Right atrium auricular region (tissue), 2 donors: Measurements from ENCODE around the gene FHIT. TPM values are rescaled to one million over a fixed set of nuclear protein-coding genes. Genes with fewer than 3 reads are reported as not detected.

Experiments
- DNase-seq: peaks from one replicate; pipeline ENCODE4 v3.0.0-alpha.2; 2019; ENCODE audit warnings: low spot score
- H3K27ac ChIP-seq, 2 donors: fragments of 200-600 bp; sonication (generic); 1 replicate in 1 of 2; 2 replicates in 1 of 2; pipeline ENCODE4 v1.5.1; 2016 to 2019
- H3K27me3 ChIP-seq, 2 donors: fragments of 200-600 bp; sonication (generic); one replicate each; pipeline versions ENCODE4 v1.5.1 to v1.6.0; 2017 to 2019
- H3K36me3 ChIP-seq: fragments of 200-600 bp; sonication (generic); one replicate; pipeline ENCODE4 v1.5.1; 2016
- H3K4me1 ChIP-seq, 2 donors: fragments of 200-600 bp; sonication (generic); one replicate each; pipeline versions ENCODE4 v1.5.1 to v1.6.0; 2017 to 2019
- H3K4me3 ChIP-seq, 2 donors: fragments of 200-600 bp; sonication (generic); 1 replicate in 1 of 2; 2 replicates in 1 of 2; pipeline ENCODE4 v1.5.1; 2017 to 2019; ENCODE audit warnings: mild to moderate bottlenecking in 1 of 2, moderate library complexity in 1 of 2
- H3K9me3 ChIP-seq, 2 donors: fragments of 200-600 bp; sonication (generic); one replicate each; pipeline ENCODE4 v1.5.1; 2019
- total RNA-seq, 2 donors: library from RNA; depleted of rRNA; stranded (reverse); fragments of >200 nt; gene quantifications; one replicate each; pipeline ENCODE4 v1.1.0, GENCODE V29; 2016
- TF ChIP-seq, protein P1 (sequence below), 2 donors: fragments of 200-600 bp; sonication (generic); IDR thresholded peaks; one replicate each; pipeline ENCODE4 v1.5.1; 2019; ENCODE audit warnings: antibody characterized with exemption in 2 of 2

Gene FHIT
- total RNA-seq, 2 donors from 2014 or later: 10.4 to 11.0 TPM

DNA sequence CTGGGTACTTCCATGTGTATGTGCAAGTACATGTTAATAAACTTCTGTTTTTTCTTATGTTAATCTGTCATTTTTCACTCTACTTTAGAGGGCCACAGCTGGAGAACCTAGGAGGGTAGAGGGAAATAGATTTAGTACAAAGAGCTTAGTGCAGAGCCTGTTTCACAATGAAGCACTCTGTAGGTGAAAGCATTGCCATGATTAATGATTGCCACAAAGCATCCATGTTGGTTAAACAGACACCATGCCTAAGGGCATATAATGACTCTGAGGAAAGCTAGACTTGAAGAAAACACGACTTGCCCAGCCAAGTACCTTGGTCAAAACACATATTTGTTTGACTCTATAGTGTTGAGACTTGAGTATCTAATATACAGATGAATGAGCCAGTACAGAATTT is 338.4 kb downstream of the FHIT start:
- Histone ChIP-seq H3K4me3 (no peak overlapping the region), H3K27me3 (no peaks in the 10 kb centered on the region), H3K9me3 (no peaks in the 10 kb centered on the region), H3K4me1 (no peaks in the 10 kb centered on the region), H3K27ac (no peak overlapping the region), H3K36me3 (no peaks in the 10 kb centered on the region)
- TF ChIP-seq, protein P1, sequence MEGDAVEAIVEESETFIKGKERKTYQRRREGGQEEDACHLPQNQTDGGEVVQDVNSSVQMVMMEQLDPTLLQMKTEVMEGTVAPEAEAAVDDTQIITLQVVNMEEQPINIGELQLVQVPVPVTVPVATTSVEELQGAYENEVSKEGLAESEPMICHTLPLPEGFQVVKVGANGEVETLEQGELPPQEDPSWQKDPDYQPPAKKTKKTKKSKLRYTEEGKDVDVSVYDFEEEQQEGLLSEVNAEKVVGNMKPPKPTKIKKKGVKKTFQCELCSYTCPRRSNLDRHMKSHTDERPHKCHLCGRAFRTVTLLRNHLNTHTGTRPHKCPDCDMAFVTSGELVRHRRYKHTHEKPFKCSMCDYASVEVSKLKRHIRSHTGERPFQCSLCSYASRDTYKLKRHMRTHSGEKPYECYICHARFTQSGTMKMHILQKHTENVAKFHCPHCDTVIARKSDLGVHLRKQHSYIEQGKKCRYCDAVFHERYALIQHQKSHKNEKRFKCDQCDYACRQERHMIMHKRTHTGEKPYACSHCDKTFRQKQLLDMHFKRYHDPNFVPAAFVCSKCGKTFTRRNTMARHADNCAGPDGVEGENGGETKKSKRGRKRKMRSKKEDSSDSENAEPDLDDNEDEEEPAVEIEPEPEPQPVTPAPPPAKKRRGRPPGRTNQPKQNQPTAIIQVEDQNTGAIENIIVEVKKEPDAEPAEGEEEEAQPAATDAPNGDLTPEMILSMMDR (IDR thresholded peaks at IDR 0.05): no peak
- no peak for DNase-seq

DNA sequence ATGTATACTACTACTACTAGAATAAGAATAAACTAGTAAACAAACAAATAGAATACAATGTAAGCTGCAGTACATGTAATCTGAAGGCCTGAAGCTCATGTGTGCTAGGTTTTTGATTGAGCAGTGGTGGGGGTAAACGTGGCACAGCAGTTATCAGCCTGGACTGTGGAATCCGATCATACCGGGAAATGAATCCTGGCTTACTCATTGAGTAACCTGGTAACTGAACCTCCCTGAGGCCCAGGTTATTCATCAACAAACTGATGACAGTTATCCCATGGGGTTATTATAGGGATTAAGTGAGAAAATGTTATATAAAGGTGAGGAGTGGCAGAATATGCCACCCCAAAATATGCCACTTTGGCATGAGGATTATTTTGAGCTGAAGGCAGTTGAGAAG is 339.1 kb downstream of the FHIT start:
- H3K27me3 ChIP-seq: no peaks in the 10 kb centered on the region
- TF ChIP-seq, protein P1 (IDR thresholded peaks at IDR 0.05): no peak
- no peak overlapping the region for H3K27ac ChIP-seq
- H3K36me3 ChIP-seq: no peaks in the 10 kb centered on the region
- DNase-seq: no peak
- H3K4me3 ChIP-seq: no peak overlapping the region
- no peaks in the 10 kb centered on the region for H3K9me3 ChIP-seq
- H3K4me1 ChIP-seq: no peaks in the 10 kb centered on the region

DNA sequence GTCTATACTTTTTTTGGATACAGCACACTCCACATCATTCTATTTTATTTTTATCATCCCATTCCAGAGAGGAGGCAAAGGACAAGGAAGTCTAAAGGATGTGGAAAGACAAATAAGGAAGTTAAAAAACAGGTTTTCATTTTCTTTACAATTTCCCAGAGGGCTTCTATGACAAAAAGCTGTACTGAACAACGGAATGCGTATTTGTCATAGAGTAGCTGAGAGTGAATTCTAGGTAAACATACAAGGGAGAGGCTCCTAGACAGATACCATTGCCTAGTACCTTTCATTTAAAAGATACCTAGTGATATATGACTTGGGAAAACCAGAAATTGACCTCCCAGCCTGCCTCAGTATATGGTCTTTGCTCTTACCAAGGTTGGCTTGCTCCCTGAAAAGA is 341.7 kb downstream of the FHIT start:
- Histone ChIP-seq H3K36me3 (no peaks in the 10 kb centered on the region), H3K27ac (no peak overlapping the region), H3K4me3 (no peak overlapping the region), H3K4me1 (no peaks in the 10 kb centered on the region), H3K9me3 (no peaks in the 10 kb centered on the region), H3K27me3 (no peaks in the 10 kb centered on the region)
- no peak for DNase-seq
- TF ChIP-seq, protein P1 (IDR thresholded peaks at IDR 0.05): no peak

DNA sequence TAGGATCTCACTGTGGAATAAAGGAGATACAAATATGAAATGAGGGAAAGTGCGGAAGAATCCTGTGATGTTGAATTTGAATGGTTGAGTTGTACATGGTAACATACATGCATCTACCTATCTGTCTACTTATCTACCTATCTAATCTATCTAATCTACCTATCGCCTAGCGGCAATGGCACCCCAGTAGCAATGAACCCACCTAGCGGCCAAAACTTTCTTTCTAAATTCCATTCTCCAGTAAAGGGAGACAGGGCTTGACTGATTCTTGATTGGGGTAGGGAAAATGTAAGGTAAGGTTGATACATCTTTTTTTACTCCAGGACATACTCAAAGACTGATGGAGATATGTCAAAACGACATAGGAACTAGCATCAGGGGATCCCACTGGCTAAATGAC is 345.0 kb downstream of the FHIT start:
- H3K27me3 ChIP-seq: no peaks in the 10 kb centered on the region
- no peaks in the 10 kb centered on the region for H3K4me1 ChIP-seq
- no peaks in the 10 kb centered on the region for H3K36me3 ChIP-seq
- no peak for DNase-seq
- no peaks in the 10 kb centered on the region for H3K9me3 ChIP-seq
- H3K27ac ChIP-seq: no peak overlapping the region
- H3K4me3 ChIP-seq: no peak overlapping the region
- TF ChIP-seq, protein P1 (IDR thresholded peaks at IDR 0.05): no peak

DNA sequence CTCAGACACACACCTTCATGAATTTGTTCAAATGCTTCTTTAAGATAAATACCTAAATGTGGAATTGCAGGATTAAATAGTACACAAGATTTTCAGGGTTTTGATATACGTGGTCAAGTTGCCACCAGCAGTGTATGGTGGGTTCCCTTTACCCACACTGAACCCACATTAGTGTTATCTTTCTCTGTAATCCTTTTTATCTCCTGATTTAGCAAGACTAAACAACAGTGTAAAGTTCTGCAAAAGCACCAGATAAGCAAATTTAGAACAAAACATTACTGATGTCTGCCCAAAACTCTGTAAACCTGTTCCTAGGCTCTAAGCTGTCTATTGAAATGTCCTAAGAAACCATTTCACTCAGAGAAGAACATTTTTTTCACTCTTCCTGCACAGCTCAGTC is 352.9 kb downstream of the FHIT start:
- TF ChIP-seq, protein P1 (IDR thresholded peaks at IDR 0.05): no peak
- no peaks in the 10 kb centered on the region for H3K36me3 ChIP-seq
- H3K27ac ChIP-seq: no peak overlapping the region

DNA sequence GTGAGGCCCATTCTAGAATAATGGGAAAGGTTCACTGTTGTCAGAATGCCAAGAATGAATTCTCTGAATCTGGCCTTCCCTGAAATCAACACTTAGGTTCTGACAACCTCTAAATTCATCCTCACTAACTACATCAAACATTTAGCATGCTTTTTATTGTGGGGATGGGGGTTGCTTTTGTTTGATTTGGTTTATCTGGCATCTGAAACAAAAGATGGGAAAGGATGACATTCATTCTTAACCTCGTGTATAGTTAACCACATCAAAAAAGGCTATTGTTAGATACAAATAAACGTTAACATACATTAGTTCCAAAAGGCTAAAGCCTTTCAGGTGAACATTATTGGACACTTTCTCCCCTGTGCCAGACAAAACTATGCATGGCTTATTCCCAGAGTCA is 357.3 kb downstream of the FHIT start:
- TF ChIP-seq, protein P1 (IDR thresholded peaks at IDR 0.05): no peak
- Histone ChIP-seq H3K36me3 (no peaks in the 10 kb centered on the region), H3K4me1 (no peaks in the 10 kb centered on the region), H3K4me3 (no peak overlapping the region), H3K27ac (no peak overlapping the region), H3K27me3 (no peaks in the 10 kb centered on the region), H3K9me3 (no peaks in the 10 kb centered on the region)
- no peak for DNase-seq

More for the DNA sequence above, 352.9 kb downstream of the FHIT start:
- Histone ChIP-seq H3K27me3 (no peaks in the 10 kb centered on the region), H3K4me1 (no peaks in the 10 kb centered on the region), H3K9me3 (no peaks in the 10 kb centered on the region), H3K4me3 (no peak overlapping the region)
- no peak for DNase-seq
